Neural cell (in vitro differentiated cells): Measurements from ENCODE around the gene ZNF500.

Source experiments
- CTCF ChIP-seq: fragments of 450-650 bp; IDR thresholded peaks from 2 replicates; pipeline ENCODE4 v1.5.1; 2014; ENCODE audit warnings: antibody characterized with exemption, mild to moderate bottlenecking, moderate library complexity; ENCODE audit not compliant: poor library complexity, severe bottlenecking
- EP300 ChIP-seq: fragments of 450-650 bp; conservative IDR thresholded peaks from 2 replicates; pipeline ENCODE4 v1.6.1; 2014; ENCODE audit warnings: antibody characterized with exemption, mild to moderate bottlenecking, moderate library complexity; ENCODE audit not compliant: poor library complexity, severe bottlenecking
- EZH2 ChIP-seq: fragments of 200-600, 300-800 bp; shearing (Covaris generic), sonication (generic); IDR thresholded peaks from 2 replicates; pipeline ENCODE4 v1.6.1; 2014; ENCODE audit warnings: antibody characterized with exemption, low read length, borderline replicate concordance, mild to moderate bottlenecking; ENCODE audit not compliant: insufficient read depth, poor library complexity, severe bottlenecking
- MXI1 ChIP-seq: fragments of 450-650 bp; conservative IDR thresholded peaks from 2 replicates; pipeline ENCODE4 v1.6.1; 2014; ENCODE audit warnings: antibody characterized with exemption, mild to moderate bottlenecking; ENCODE audit not compliant: poor library complexity, severe bottlenecking
- POLR2AphosphoS5 ChIP-seq: IDR thresholded peaks from 2 replicates; pipeline ENCODE4 v1.6.1; 2012
- RAD21 ChIP-seq: fragments of 450-650 bp; conservative IDR thresholded peaks from 2 replicates; pipeline ENCODE4 v1.6.1; 2014; ENCODE audit warnings: antibody characterized with exemption, mild to moderate bottlenecking, moderate library complexity
- REST ChIP-seq: IDR thresholded peaks from 2 replicates; pipeline ENCODE4 v1.6.1; 2012; ENCODE audit warnings: borderline replicate concordance
- SMC3 ChIP-seq: fragments of 450-650 bp; conservative IDR thresholded peaks from 2 replicates; pipeline ENCODE4 v1.6.1; 2014; ENCODE audit warnings: antibody characterized with exemption, mild to moderate bottlenecking, moderate library complexity; ENCODE audit not compliant: poor library complexity
- TAF1 ChIP-seq: IDR thresholded peaks from 2 replicates; pipeline ENCODE4 v1.6.1; 2012; ENCODE audit warnings: low read depth

GRCh38 chr16:4797805-4798252 lies 30.9 kb upstream of the ZNF500 start:
- TF ChIP-seq CTCF (no peak), POLR2AphosphoS5 (no peak), EZH2 (no peak), SMC3 (no peak), EP300 (no peak), TAF1 (no peak), RAD21 (no peak), MXI1 (no peak), REST (no peak)
